Hepatocyte (in vitro differentiated cells): ENCODE data around the gene CIAO2B. TPM values are rescaled to one million over a fixed set of nuclear protein-coding genes. Genes with fewer than 3 reads are reported as not detected.

Experiments
- DNase-seq: peaks from one replicate; pipeline ENCODE4 v3.0.0-alpha.2; 2016; ENCODE audit warnings: low spot score
- H2AFZ ChIP-seq: fragments of 200-600 bp; sonication (generic); 2 replicates; pipeline ENCODE4 v1.6.0; 2016; ENCODE audit warnings: antibody characterized with exemption, mild to moderate bottlenecking
- H3K27ac ChIP-seq: fragments of 200-600 bp; sonication (generic); 2 replicates; pipeline ENCODE4 v1.5.1; 2016; ENCODE audit warnings: mild to moderate bottlenecking
- H3K27me3 ChIP-seq: fragments of 200-600 bp; sonication (generic); 2 replicates; pipeline ENCODE4 v1.6.1; 2016
- H3K36me3 ChIP-seq: fragments of 200-600 bp; sonication (generic); replicated peaks from 2 replicates; pipeline ENCODE4 v1.5.1; 2016; ENCODE audit warnings: low read depth; ENCODE audit not compliant: insufficient read depth
- H3K4me1 ChIP-seq: fragments of 200-600 bp; sonication (generic); 2 replicates; pipeline ENCODE4 v1.5.1; 2016; ENCODE audit warnings: mild to moderate bottlenecking, moderate library complexity; ENCODE audit not compliant: insufficient read depth
- H3K4me2 ChIP-seq: fragments of 200-600 bp; sonication (generic); 2 replicates; pipeline ENCODE4 v1.6.0; 2016
- H3K4me3 ChIP-seq: fragments of 200-600 bp; sonication (generic); 2 replicates; pipeline ENCODE4 v1.5.1; 2016; ENCODE audit warnings: mild to moderate bottlenecking
- H3K79me2 ChIP-seq: fragments of 200-600 bp; sonication (generic); 2 replicates; pipeline ENCODE4 v1.6.0; 2017; ENCODE audit warnings: mild to moderate bottlenecking
- H3K9me2 ChIP-seq: fragments of 200-600 bp; sonication (generic); replicated peaks from 2 replicates; pipeline ENCODE4 v1.6.0; 2017; ENCODE audit warnings: mild to moderate bottlenecking; ENCODE audit not compliant: insufficient read depth
- H3K9me3 ChIP-seq: fragments of 200-600 bp; sonication (generic); 2 replicates; pipeline ENCODE4 v1.5.1; 2016; ENCODE audit warnings: low read depth, mild to moderate bottlenecking
- H4K20me1 ChIP-seq: fragments of 200-600 bp; sonication (generic); 2 replicates; pipeline ENCODE4 v1.6.0; 2016; ENCODE audit warnings: mild to moderate bottlenecking; ENCODE audit not compliant: insufficient read depth, poor library complexity, severe bottlenecking
- CTCF ChIP-seq: fragments of 200-600 bp; sonication (generic); IDR thresholded peaks from 2 replicates; pipeline ENCODE4 v1.5.1; 2016; ENCODE audit warnings: antibody characterized with exemption, mild to moderate bottlenecking; ENCODE audit not compliant: poor library complexity
- EZH2 ChIP-seq: fragments of 200-600 bp; sonication (generic); IDR thresholded peaks from 2 replicates; pipeline ENCODE4 v1.6.1; 2016; ENCODE audit warnings: antibody characterized with exemption, mild to moderate bottlenecking, borderline replicate concordance
- EZH2phosphoT487 ChIP-seq: fragments of 200-600 bp; sonication (generic); IDR thresholded peaks from one replicate; pipeline ENCODE4 v1.6.1; 2018; ENCODE audit warnings: antibody characterized with exemption, mild to moderate bottlenecking, low read depth, moderate library complexity; ENCODE audit not compliant: unreplicated experiment, severe bottlenecking
- WGBS: methylation state at CpG from one replicate; pipeline ENCODE4 v1.1.6; 2016; ENCODE audit warnings: low lambda C conversion rate; ENCODE audit errors: missing lambda C conversion rate; 5-methylcytosine and 5-hydroxymethylcytosine counted together
- polyA plus RNA-seq: library from polyadenylated mRNA; unstranded; fragments of >200 nt; fragmentation: Nextera tagmentation; extraction: Ambion mirVana; gene quantifications from 2 replicates; pipeline ENCODE4 v1.2.1, GENCODE V29; 2016
- total RNA-seq: library from RNA; depleted of rRNA; stranded (reverse); fragments of >200 nt; gene quantifications from 2 replicates; pipeline ENCODE4 v1.2.3, GENCODE V29; 2014

CIAO2B gene
- total and polyA plus RNA-seq, 2 experiments from 2014 or later, result 131 to 147 TPM

GRCh38 chr16:66973716-66974115 is 39.5 kb upstream of the CIAO2B start:
- no peaks in the 10 kb centered on the region for H3K36me3 ChIP-seq
- no peaks in the 10 kb centered on the region for H3K27me3 ChIP-seq
- TF ChIP-seq EZH2 (no peak), CTCF (no peak), EZH2phosphoT487 (no peak)
- H3K4me3 ChIP-seq, result no peak overlapping the region
- no peaks in the 10 kb centered on the region for H3K4me1 ChIP-seq
- no peak overlapping the region for H3K4me2 ChIP-seq
- H3K9me3 ChIP-seq, result no peaks in the 10 kb centered on the region
- H4K20me1 ChIP-seq, result no peaks in the 10 kb centered on the region
- H3K9me2 ChIP-seq, result no peaks in the 10 kb centered on the region
- H3K79me2 ChIP-seq, result no peaks in the 10 kb centered on the region
- H3K27ac ChIP-seq, result no peak overlapping the region
- DNase-seq, result no peak
- 92% methylated on average over 6 of the region's 6 CpGs for WGBS
- no peak overlapping the region for H2AFZ ChIP-seq

GRCh38 chr16:66972983-66973382 is 38.8 kb upstream of the CIAO2B start:
- no peaks in the 10 kb centered on the region for H4K20me1 ChIP-seq
- H2AFZ ChIP-seq, result no peak overlapping the region
- no peaks in the 10 kb centered on the region for H3K27me3 ChIP-seq
- no peak for DNase-seq
- WGBS, result 69% methylated on average over 9 of the region's 9 CpGs
- H3K27ac ChIP-seq, result no peak overlapping the region
- H3K9me2 ChIP-seq, result no peaks in the 10 kb centered on the region
- no peak overlapping the region for H3K4me3 ChIP-seq
- TF ChIP-seq EZH2 (no peak), EZH2phosphoT487 (no peak), CTCF (no peak)
- H3K9me3 ChIP-seq, result no peaks in the 10 kb centered on the region
- H3K36me3 ChIP-seq, result no peaks in the 10 kb centered on the region
- H3K4me2 ChIP-seq, result no peak overlapping the region
- H3K79me2 ChIP-seq, result no peaks in the 10 kb centered on the region
- H3K4me1 ChIP-seq, result no peaks in the 10 kb centered on the region

GRCh38 chr16:66970775-66971720 is 36.8 kb upstream of the CIAO2B start:
- no peaks in the 10 kb centered on the region for H4K20me1 ChIP-seq
- no peak overlapping the region for H3K4me2 ChIP-seq
- H3K4me3 ChIP-seq, result no peak overlapping the region
- no peaks in the 10 kb centered on the region for H3K79me2 ChIP-seq
- H3K9me2 ChIP-seq, result no peaks in the 10 kb centered on the region
- no peaks in the 10 kb centered on the region for H3K27me3 ChIP-seq
- H3K27ac ChIP-seq, result no peak overlapping the region
- 90% methylated on average over 10 of the region's 10 CpGs for WGBS
- no peak overlapping the region for H2AFZ ChIP-seq
- H3K36me3 ChIP-seq, result no peaks in the 10 kb centered on the region
- no peaks in the 10 kb centered on the region for H3K4me1 ChIP-seq
- H3K9me3 ChIP-seq, result no peaks in the 10 kb centered on the region
- TF ChIP-seq EZH2phosphoT487 (no peak), CTCF (no peak), EZH2 (no peak)
- no peak for DNase-seq
